ENCODE results near the gene KCND1. TPM values are rescaled to one million over a fixed set of nuclear protein-coding genes. Genes with fewer than 3 reads are reported as not detected.

The KCND1 gene
- total and polyA plus RNA-seq, 8 donors = 2.3 to 5.7 (median 4.5) TPM

- intact Hi-C loops (cut with DNase I) = no loop called here
- Histone ChIP-seq H3K4me1 (peaks cover 0 to 5% of the 10 kb centered on the region in 2 donors), H3K9me3 (no peaks in the 10 kb centered on the region), H3K27me3 (no peaks in the 10 kb centered on the region), H3K27ac (peak within 1 kb of the TSS; percentile 89 to 91), H3K36me3 (peaks cover 0 to 17% of the 10 kb centered on the region in 2 donors), H3K4me3 (peak within 1 kb of the TSS; percentile 50 to 62)
- DNase-seq (peak; percentile 71 to 89 (median 86)), ATAC-seq (peak; percentile 96)
- TF ChIP-seq CTCF (IDR thresholded peaks at IDR 0.05) = no peak
Measured at GRCh38 chrX:49002091-49002935, 30.7 kb upstream of the KCND1 start, which contains the start of gene GRIPAP1. Gene GRIPAP1 (minus strand): TSS chrX:49002264. CDS start chrX:49002229, 35 bp downstream.

- intact Hi-C loops (cut with DNase I) = no loop called here
- peaks cover 0 to 24% of the 10 kb centered on the region in 2 donors for H3K36me3 ChIP-seq
- H3K9me3 ChIP-seq = no peaks in the 10 kb centered on the region
- H3K27ac ChIP-seq = peak overlapping the region; percentile 89 to 91
- ATAC-seq (peak; percentile 20), DNase-seq (peak in 1 of 4 donors; percentile 21)
- TF ChIP-seq CTCF (IDR thresholded peaks at IDR 0.05) = no peak
- peak overlapping the region; percentile 50 to 62 for H3K4me3 ChIP-seq
- peaks cover 0 to 5% of the 10 kb centered on the region in 2 donors for H3K4me1 ChIP-seq
- H3K27me3 ChIP-seq = no peaks in the 10 kb centered on the region
Measured at GRCh38 chrX:49001521-49002090, 30.0 kb upstream of the KCND1 start.

GRCh38 chrX:49000636-49001035, 29.0 kb upstream of the KCND1 start:
- no peaks in the 10 kb centered on the region for H3K27me3 ChIP-seq
- no peak for TF ChIP-seq CTCF (IDR thresholded peaks at IDR 0.05)
- intact Hi-C loops (cut with DNase I) = no loop called here
- peaks cover 0 to 5% of the 10 kb centered on the region in 2 donors for H3K4me1 ChIP-seq
- peaks cover 0 to 33% of the 10 kb centered on the region in 2 donors for H3K36me3 ChIP-seq
- no peak overlapping the region for H3K4me3 ChIP-seq
- ATAC-seq = no peak
- H3K27ac ChIP-seq = no peak overlapping the region
- DNase-seq = no peak
- no peaks in the 10 kb centered on the region for H3K9me3 ChIP-seq

- Histone ChIP-seq H3K9me3 (no peaks in the 10 kb centered on the region), H3K36me3 (peaks cover 0 to 39% of the 10 kb centered on the region in 2 donors), H3K4me3 (no peak overlapping the region), H3K27me3 (no peaks in the 10 kb centered on the region), H3K4me1 (peaks cover 0 to 5% of the 10 kb centered on the region in 2 donors), H3K27ac (no peak overlapping the region)
- intact Hi-C loops (cut with DNase I) = no loop called here
- no peak for DNase-seq
- no peak for TF ChIP-seq CTCF (IDR thresholded peaks at IDR 0.05)
- ATAC-seq = no peak
Measured at GRCh38 chrX:48999030-48999429, 27.4 kb upstream of the KCND1 start.

GRCh38 chrX:48998391-48998790, 26.7 kb upstream of the KCND1 start:
- no peak overlapping the region for H3K4me3 ChIP-seq
- no peak for TF ChIP-seq CTCF (IDR thresholded peaks at IDR 0.05)
- ATAC-seq = no peak
- DNase-seq = no peak
- peaks cover 0 to 41% of the 10 kb centered on the region in 2 donors for H3K36me3 ChIP-seq
- intact Hi-C loops (cut with DNase I) = no loop called here
- no peak overlapping the region for H3K27ac ChIP-seq
- no peaks in the 10 kb centered on the region for H3K9me3 ChIP-seq
- peaks cover 0 to 5% of the 10 kb centered on the region in 2 donors for H3K4me1 ChIP-seq
- no peaks in the 10 kb centered on the region for H3K27me3 ChIP-seq

All from left lung (tissue), 10 donors.